Measurements from ENCODE around the gene MACROD1.

- TF ChIP-seq, protein P1, sequence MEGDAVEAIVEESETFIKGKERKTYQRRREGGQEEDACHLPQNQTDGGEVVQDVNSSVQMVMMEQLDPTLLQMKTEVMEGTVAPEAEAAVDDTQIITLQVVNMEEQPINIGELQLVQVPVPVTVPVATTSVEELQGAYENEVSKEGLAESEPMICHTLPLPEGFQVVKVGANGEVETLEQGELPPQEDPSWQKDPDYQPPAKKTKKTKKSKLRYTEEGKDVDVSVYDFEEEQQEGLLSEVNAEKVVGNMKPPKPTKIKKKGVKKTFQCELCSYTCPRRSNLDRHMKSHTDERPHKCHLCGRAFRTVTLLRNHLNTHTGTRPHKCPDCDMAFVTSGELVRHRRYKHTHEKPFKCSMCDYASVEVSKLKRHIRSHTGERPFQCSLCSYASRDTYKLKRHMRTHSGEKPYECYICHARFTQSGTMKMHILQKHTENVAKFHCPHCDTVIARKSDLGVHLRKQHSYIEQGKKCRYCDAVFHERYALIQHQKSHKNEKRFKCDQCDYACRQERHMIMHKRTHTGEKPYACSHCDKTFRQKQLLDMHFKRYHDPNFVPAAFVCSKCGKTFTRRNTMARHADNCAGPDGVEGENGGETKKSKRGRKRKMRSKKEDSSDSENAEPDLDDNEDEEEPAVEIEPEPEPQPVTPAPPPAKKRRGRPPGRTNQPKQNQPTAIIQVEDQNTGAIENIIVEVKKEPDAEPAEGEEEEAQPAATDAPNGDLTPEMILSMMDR (IDR thresholded peaks at IDR 0.05): no peak
- TF ChIP-seq EZH2 (IDR thresholded peaks at IDR 0.05; ENCODE audit: borderline replicate concordance, insufficient read depth, low read depth, low read length, poor library complexity, severe bottlenecking): no peak
Measured at GRCh38 chr11:64035576-64035975, 130.3 kb downstream of the MACROD1 start, which contains the start of gene FLRT1.

Measured in B cell (primary cell).